GM18867 (cell line): ENCODE measurements around the gene TH.

Experiments used
- ATAC-seq: cut with Tn5 transposase; IDR thresholded peaks from one replicate; pipeline ENCODE4 v1.9.1; 2021; ENCODE audit warnings: mild to moderate bottlenecking, moderate library complexity; ENCODE audit not compliant: unreplicated experiment

TH gene

DNA sequence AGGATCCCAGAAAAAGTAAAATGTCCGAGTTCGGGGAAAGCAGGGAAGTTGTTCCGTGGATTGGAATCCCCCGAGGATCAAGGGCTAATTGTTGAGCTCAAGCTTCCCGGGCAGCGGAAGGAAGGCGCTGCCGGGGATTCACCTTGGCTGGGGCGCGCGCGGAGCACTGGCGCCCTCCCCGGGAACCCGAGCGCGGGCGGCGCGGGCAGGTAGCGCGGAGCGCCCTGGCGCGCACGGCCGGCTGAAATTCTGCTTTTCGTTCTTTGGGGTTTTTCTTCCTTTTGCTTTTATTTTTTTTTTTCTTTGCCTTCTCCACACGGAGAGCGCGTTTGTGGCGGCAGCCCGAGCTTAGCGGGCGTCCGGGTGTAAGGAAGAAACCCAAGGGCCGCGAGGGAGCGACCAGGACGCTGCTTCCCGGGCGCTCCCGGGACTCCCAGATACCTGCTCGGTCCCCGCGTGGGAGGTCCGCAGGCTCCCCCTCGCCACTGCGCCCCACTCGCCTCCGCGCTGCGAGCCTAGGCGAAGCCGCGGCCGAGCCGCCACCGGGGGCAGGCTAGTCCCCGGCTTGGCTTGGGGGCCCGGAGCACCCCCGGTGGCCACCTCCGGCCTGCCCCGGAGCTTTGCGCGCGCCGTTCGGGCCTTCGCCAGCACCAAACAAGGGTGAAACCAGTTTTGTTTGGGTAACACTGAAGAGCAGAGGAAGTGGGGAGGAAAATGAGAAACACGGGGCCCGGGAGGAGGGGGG is 27.6 kb downstream of the TH start:
- no peak for ATAC-seq

GRCh38 chr11:2143477-2143798 is 28.2 kb downstream of the TH start:
- ATAC-seq, result no peak

- no peak for ATAC-seq
These were observed 28.8 kb downstream of the TH start for GRCh38 chr11:2142762-2143202.

GRCh38 chr11:2142300-2142759 is 29.3 kb downstream of the TH start:
- ATAC-seq, result no peak

- no peak for ATAC-seq
These were observed 30.9 kb downstream of the TH start for GRCh38 chr11:2140411-2141400.

DNA sequence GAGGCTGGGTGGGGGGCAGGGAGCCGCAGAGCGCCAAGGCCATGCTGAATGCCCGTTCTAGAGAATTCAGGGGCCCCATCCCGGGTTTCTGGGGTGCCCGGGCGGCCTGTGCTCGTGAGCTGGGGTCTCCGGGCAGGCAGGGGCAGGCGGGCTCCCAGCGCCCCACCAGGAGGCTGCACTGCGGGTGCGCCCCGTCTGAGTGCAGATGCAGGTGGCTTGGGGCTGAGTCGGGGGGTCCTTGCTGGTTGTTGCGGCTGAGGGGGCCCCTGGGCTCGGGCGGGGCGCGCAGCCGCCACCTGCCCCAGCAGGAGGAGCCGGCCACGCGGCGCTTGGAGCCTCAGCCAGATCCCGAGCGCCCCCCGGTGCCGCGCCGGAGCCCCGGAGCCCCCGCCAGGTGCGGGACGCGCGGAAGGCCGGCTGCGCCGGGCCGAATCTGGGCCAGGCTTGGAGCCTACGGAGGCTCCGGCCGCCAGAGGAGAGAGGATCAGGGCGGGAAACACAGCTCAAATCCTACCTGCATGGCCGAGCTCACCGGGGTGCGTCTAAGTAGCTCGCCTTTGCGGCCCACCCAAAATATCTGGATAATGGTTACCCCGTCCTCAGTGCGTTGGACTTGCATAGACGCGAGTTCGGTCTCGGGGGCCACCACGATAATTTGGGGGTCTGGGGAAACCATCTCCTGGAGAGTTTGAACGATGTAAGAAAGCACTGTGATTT is 31.8 kb downstream of the TH start:
- no peak for ATAC-seq

GRCh38 chr11:2139123-2139521 is 32.5 kb downstream of the TH start, which contains the start of gene IGF2:
Gene IGF2, minus strand, starts transcription at chr11:2139389. Its CDS starts 3,866 bp downstream, at chr11:2135523.
- no peak for ATAC-seq

- ATAC-seq, result no peak
These were observed 33.0 kb downstream of the TH start for GRCh38 chr11:2138431-2139122.

GRCh38 chr11:2138068-2138430 is 33.6 kb downstream of the TH start:
- no peak for ATAC-seq

GRCh38 chr11:2137202-2138067 is 34.2 kb downstream of the TH start:
- no peak for ATAC-seq

- no peak for ATAC-seq
These were observed 34.7 kb downstream of the TH start for GRCh38 chr11:2136952-2137201.

GRCh38 chr11:2136209-2136951 is 35.2 kb downstream of the TH start:
- no peak for ATAC-seq

- no peak for ATAC-seq
These were observed 35.9 kb downstream of the TH start for GRCh38 chr11:2135648-2136201.

- ATAC-seq, result no peak
These were observed 36.5 kb downstream of the TH start for GRCh38 chr11:2135018-2135569.

- no peak for ATAC-seq
These were observed 37.3 kb downstream of the TH start for GRCh38 chr11:2134022-2135010.

DNA sequence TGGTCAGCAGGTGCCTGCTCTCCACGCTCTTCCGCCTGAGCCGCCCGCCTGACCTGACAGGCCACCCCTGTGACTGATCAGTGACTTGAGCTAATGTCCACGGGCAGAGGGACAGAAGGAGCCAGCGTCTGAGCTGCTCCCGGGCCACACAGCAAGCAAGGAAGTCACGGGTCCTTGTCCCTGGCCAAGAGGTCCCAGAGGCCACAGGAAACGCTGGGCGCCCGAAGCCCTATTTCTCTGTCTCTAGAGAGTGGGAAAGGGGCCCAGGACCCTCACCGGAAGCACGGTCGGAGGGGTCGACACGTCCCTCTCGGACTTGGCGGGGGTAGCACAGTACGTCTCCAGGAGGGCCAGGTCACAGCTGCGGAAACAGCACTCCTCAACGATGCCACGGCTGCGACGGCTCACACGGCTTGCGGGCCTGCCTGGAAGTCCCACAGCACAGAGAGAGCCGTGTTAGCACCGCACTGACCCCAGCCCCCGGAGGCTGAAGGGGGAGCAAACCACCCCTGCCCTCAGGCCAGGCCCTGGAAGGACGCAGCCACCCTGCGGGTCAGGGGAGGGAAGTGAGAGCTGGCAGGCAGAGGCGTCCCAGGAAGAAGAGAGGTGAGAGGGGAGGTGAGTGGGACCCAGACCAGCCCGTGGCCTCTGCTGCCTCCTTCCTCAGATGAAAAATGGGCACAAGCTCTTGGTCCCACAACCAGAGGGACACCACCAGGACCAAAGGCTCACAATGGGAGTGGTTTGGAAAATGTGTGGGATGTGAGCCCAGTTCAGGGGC is 38.2 kb downstream of the TH start:
- no peak for ATAC-seq

DNA sequence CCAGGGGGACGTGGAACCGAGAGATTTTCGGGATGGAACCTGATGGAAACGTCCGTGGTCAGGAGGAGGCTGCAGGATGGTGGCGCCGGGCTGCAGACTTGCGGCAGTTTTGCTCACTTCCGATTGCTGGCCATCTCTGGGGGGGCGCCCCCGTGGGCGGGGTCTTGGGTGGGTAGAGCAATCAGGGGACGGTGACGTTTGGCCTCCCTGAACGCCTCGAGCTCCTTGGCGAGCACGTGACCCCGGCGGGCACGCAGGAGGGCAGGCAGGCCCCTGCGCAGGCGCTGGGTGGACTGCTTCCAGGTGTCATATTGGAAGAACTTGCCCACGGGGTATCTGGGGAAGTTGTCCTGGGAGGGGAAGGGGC is 38.8 kb downstream of the TH start:
- no peak for ATAC-seq
